Pancreas (tissue), 10 donors: ENCODE measurements around the gene STIM1. TPM values are rescaled to one million over a fixed set of nuclear protein-coding genes. Genes with fewer than 3 reads are reported as not detected.

Experiments
- ATAC-seq, 4 donors: fragments of 200-7000 bp; cut with Tn5 transposase; one replicate each; pipeline versions ENCODE4 v1.8.0 to v1.9.1; 2020; ENCODE audit warnings: mild to moderate bottlenecking in 4 of 4, moderate library complexity in 4 of 4
- DNase-seq, 6 donors: peaks; one replicate each; pipeline ENCODE4 v3.0.0-alpha.2; 2020
- FAIRE-seq: peaks from 2 replicates; lab custom pipeline; 2012; peaks lifted over from hg19 to GRCh38; lab: Jason Lieb, UNC
- H3K27ac ChIP-seq, 4 donors: fragments of 200-600 bp; sonication (generic); 1 replicate in 3 of 4; 2 replicates in 1 of 4; pipeline versions ENCODE4 v1.5.0 to v1.8.0; 2020
- H3K27me3 ChIP-seq, 4 donors: fragments of 200-600 bp; one replicate each; pipeline ENCODE4 v1.8.0; 2021
- H3K36me3 ChIP-seq, 3 donors: fragments of 200-600 bp; sonication (generic) in 1 of 3; one replicate each; pipeline versions ENCODE4 v1.5.0 to v1.8.0; 2020 to 2021
- H3K4me1 ChIP-seq, 3 donors: fragments of 200-600 bp; one replicate each; pipeline ENCODE4 v1.8.0; 2021
- H3K4me3 ChIP-seq, 4 donors: fragments of 200-600 bp; sonication (generic) in 2 of 4; one replicate each; pipeline versions ENCODE4 v1.5.0 to v1.8.0; 2020 to 2021
- H3K9me3 ChIP-seq, 4 donors: fragments of 200-600 bp; one replicate each; pipeline ENCODE4 v1.8.0; 2021
- WGBS, 2 donors: extraction: QIAGEN DNeasy Blood & Tissue Kit; methylation state at CpG; one replicate each; pipeline ENCODE4 v1.1.7; 2013; 5-methylcytosine and 5-hydroxymethylcytosine counted together
- intact Hi-C, 3 donors: fragments of 100-400 bp; cut with DNase I; formaldehyde crosslinking; loops; one replicate each; pipeline versions ENCODE4 v1.11.1 to v1.14.2; 2022
- polyA plus RNA-seq, 2 donors: library from polyadenylated mRNA; stranded (reverse); fragments of 200-250 nt; gene quantifications; one replicate each; pipeline ENCODE4 v1.2.3, GENCODE V29; 2013
- total RNA-seq, 6 donors: library from RNA; stranded (reverse); fragmentation: NEBNext Ultra II Directional in 4 of 6; extraction: Animal tissue kit (Norgen Biotek cat#: 25700) in 4 of 6; gene quantifications; one replicate each; pipeline versions ENCODE4 v1.2.1 to v1.2.4, GENCODE V29; 2021 to 2023
- TF ChIP-seq, protein P1 (sequence below), 4 donors: fragments of 200-600 bp; sonication (generic) in 3 of 4; IDR thresholded peaks; one replicate each; pipeline versions ENCODE4 v1.5.0 to v1.8.0; 2021; ENCODE audit warnings: antibody characterized with exemption in 4 of 4
- donor health status: healthy with polysubstance abuse.
- donor health status: DM: no; HTN: no; CAD: no; lungs with moderate emphysema.
- donor health status: DM: no; HTN: no; CAD: no.
- donor health status: control.
- donor health status: control.
- donor health status: Bipolar disorder and iron deficiency.
- donor health status: DM: yes; HTN: yes; CAD: no.
- donor health status: DM: no; HTN: no; CAD: no.
- donor health status: DM: no; HTN: no; CAD: no.
- donor health status: DM: yes; HTN: yes; CAD: no.

Gene STIM1
- total and polyA plus RNA-seq, 8 donors: 10.2 to 28.9 (median 18.8) TPM

GRCh38 chr11:3936517-3936916, 81.1 kb downstream of the STIM1 start:
- DNase-seq: no peak
- Histone ChIP-seq H3K27me3 (no peaks in the 10 kb centered on the region), H3K27ac (no peak overlapping the region), H3K4me3 (no peak overlapping the region), H3K36me3 (no peaks in the 10 kb centered on the region), H3K4me1 (no peaks in the 10 kb centered on the region), H3K9me3 (no peaks in the 10 kb centered on the region)
- no peak for ATAC-seq
- TF ChIP-seq, protein P1, sequence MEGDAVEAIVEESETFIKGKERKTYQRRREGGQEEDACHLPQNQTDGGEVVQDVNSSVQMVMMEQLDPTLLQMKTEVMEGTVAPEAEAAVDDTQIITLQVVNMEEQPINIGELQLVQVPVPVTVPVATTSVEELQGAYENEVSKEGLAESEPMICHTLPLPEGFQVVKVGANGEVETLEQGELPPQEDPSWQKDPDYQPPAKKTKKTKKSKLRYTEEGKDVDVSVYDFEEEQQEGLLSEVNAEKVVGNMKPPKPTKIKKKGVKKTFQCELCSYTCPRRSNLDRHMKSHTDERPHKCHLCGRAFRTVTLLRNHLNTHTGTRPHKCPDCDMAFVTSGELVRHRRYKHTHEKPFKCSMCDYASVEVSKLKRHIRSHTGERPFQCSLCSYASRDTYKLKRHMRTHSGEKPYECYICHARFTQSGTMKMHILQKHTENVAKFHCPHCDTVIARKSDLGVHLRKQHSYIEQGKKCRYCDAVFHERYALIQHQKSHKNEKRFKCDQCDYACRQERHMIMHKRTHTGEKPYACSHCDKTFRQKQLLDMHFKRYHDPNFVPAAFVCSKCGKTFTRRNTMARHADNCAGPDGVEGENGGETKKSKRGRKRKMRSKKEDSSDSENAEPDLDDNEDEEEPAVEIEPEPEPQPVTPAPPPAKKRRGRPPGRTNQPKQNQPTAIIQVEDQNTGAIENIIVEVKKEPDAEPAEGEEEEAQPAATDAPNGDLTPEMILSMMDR (IDR thresholded peaks at IDR 0.05): no peak
- 97 to 100% methylated on average over 1 of the region's 1 CpG for WGBS, 2 donors
- intact Hi-C loops: no loop called here
- no peak for FAIRE-seq

DNA sequence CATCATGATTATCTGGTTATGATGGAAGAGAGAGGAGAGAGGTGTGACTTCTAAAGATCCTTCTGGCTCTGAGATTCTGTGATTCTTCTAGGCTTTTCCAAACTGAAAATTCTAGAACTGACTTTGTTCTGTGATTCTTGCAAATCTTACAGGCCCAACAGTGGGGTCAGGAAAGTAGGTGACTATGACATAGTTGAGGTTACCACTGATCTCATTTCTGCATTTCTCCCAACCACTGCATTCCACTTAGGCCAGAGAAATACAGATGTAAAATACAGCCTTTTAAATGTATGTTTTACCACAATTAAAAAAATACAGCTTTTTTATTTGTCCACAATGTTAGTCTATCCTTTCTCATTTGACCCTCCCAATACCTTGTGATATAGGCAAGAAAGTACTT, 83.7 kb downstream of the STIM1 start:
- TF ChIP-seq, protein P1 (IDR thresholded peaks at IDR 0.05): no peak

GRCh38 chr11:3939651-3940190, 84.3 kb downstream of the STIM1 start:
- intact Hi-C loops: no loop called here
- no peak for DNase-seq
- WGBS, 2 donors: 89 to 90% methylated on average over 2 of the region's 2 CpGs
- peak in 1 of 4 donors; percentile 37 for ATAC-seq
- H3K4me3 ChIP-seq: no peak overlapping the region
- TF ChIP-seq, protein P1 (IDR thresholded peaks at IDR 0.05): no peak
- H3K9me3 ChIP-seq: no peaks in the 10 kb centered on the region
- H3K27ac ChIP-seq: peak overlapping the region in 1 of 4 donors; percentile 1
- H3K27me3 ChIP-seq: no peaks in the 10 kb centered on the region
- FAIRE-seq: no peak
- H3K4me1 ChIP-seq: peaks cover 5 to 13% (median 9%) of the 10 kb centered on the region in 3 donors
- H3K36me3 ChIP-seq: no peaks in the 10 kb centered on the region

More for the DNA sequence above, 83.7 kb downstream of the STIM1 start:
- ATAC-seq: peak in 2 of 4 donors; percentile 29 to 38
- Histone ChIP-seq H3K4me1 (peaks cover 5 to 13% (median 9%) of the 10 kb centered on the region in 3 donors), H3K4me3 (no peak overlapping the region), H3K9me3 (no peaks in the 10 kb centered on the region), H3K36me3 (no peaks in the 10 kb centered on the region), H3K27me3 (no peaks in the 10 kb centered on the region), H3K27ac (peak overlapping the region in 1 of 4 donors; percentile 1)
- intact Hi-C loops: no loop called here
- no peak for FAIRE-seq
- DNase-seq: no peak

- ATAC-seq (peak; percentile 35 to 78 (median 52)), FAIRE-seq (no peak), DNase-seq (no peak)
- WGBS, 2 donors: 38 to 50% methylated on average over 3 of the region's 3 CpGs
- intact Hi-C loops: no loop called here
- no peaks in the 10 kb centered on the region for H3K9me3 ChIP-seq
- peak overlapping the region in 1 of 4 donors; percentile 10 for H3K27ac ChIP-seq
- TF ChIP-seq, protein P1 (IDR thresholded peaks at IDR 0.05): no peak
- H3K4me1 ChIP-seq: peaks cover 5 to 13% (median 9%) of the 10 kb centered on the region in 3 donors
- H3K36me3 ChIP-seq: no peaks in the 10 kb centered on the region
- no peak overlapping the region for H3K4me3 ChIP-seq
- no peaks in the 10 kb centered on the region for H3K27me3 ChIP-seq
Observed at GRCh38 chr11:3942160-3942955, 86.9 kb downstream of the STIM1 start.
